ENCODE measurements around the gene CCDC184. TPM values are rescaled to one million over a fixed set of nuclear protein-coding genes. Genes with fewer than 3 reads are reported as not detected.
A peak's percentile ranks its signal among the peaks of the same experiment; 100 is the strongest.

Gene CCDC184
- total and polyA plus RNA-seq, 2 of the 13 experiments (the other 11 are each of a cell fraction or from before 2014, with no cell fraction given), result not detected

- Histone ChIP-seq H3K4me1 (ENCODE audit: insufficient read depth, low read length) (peaks cover 13% of the 10 kb centered on the region), H3K79me2 (ENCODE audit: insufficient read depth, low read length) (peaks cover 6% of the 10 kb centered on the region), H3K4me3 (replicated peaks in 1 of 3; ENCODE audit: insufficient read depth in 1 of 3, low read depth in 2 of 3, low read length in 3 of 3) (peak within 1 kb of the TSS; percentile 85 to 99 (median 89)), H3K27ac (ENCODE audit: extremely low read length, insufficient read depth, low read length) (peak within 1 kb of the TSS; percentile 67), H3K36me3 (replicated peaks in 1 of 2; ENCODE audit: control insufficient read depth in 1 of 2, insufficient read depth in 2 of 2, low read length in 2 of 2) (no peaks in the 10 kb centered on the region; a peak in 2 of 5 replicates), H4K20me1 (ENCODE audit: insufficient read depth, low read length) (no peaks in the 10 kb centered on the region), H3K9ac (ENCODE audit: insufficient read depth, low read depth, low read length) (peak within 1 kb of the TSS; percentile 76), H3K4me2 (ENCODE audit: low read depth, low read length) (peak within 1 kb of the TSS; percentile 88), H3K27me3 (ENCODE audit: control insufficient read depth in 1 of 2, insufficient read depth in 2 of 2, low read length in 2 of 2) (no peaks in the 10 kb centered on the region), H2AFZ (ENCODE audit: low read length) (peak within 1 kb of the TSS; percentile 86), H3K9me3 (ENCODE audit: low read length) (no peaks in the 10 kb centered on the region)
- peak; percentile 93 for FAIRE-seq
- WGBS (ENCODE audit: low lambda C conversion rate), result under 1% methylated on average over 20 of the region's 56 CpGs
- no TSS peak for BruUV-seq (replicated peaks)
- POLR2A ChIA-PET, result interaction anchor here (0.6 to 2.6 kb wide), 11 partner anchors 11 to 247 kb away, joined by 3 to 37 read pairs (median 3); partner anchors contain the start of gene SENP1
- peak; percentile 96 for ATAC-seq
- DNase-seq (ENCODE audit: low spot score), result peak; percentile 98
- intact Hi-C loops (cut with micrococcal nuclease; ENCODE audit: unreplicated experiment) (loop anchor here (1.0 kb wide), 1 partner anchor 52 kb away; no protein-coding TSS in a partner anchor), in situ Hi-C loops (cut with HindIII; ENCODE audit: extremely low pct_ligation_motif_present, low pct_unique_long_range_greater_than_20kb) (no loop called here)
- CTCF ChIA-PET (ENCODE audit: low intra/inter-chr PET ratio, low total read pairs), result no interaction called here
- no peak for TF ChIP-seq ZBTB10 (CRISPR knock-in tag; IDR thresholded peaks at IDR 0.05; ENCODE audit: borderline replicate concordance)
- no peak for TF ChIP-seq DZIP1 (CRISPR knock-in tag; IDR thresholded peaks at IDR 0.05)
- TF ChIP-seq ZGPAT (CRISPR knock-in tag; IDR thresholded peaks at IDR 0.05), result peak; percentile 75; the same call in 1 of the 2 replicates
- peak; percentile 89 for TF ChIP-seq KMT2B (CRISPR knock-in tag; IDR thresholded peaks at IDR 0.05)
- TF ChIP-seq THAP9 (CRISPR knock-in tag; IDR thresholded peaks at IDR 0.05; ENCODE audit: borderline replicate concordance), result peak; percentile 77; the same call in 1 of the 2 replicates
- TF ChIP-seq ZMAT5 (CRISPR knock-in tag; IDR thresholded peaks at IDR 0.05; ENCODE audit: borderline replicate concordance, low read depth), result no peak
- peak; percentile 79 for TF ChIP-seq ZNF574 (CRISPR knock-in tag; IDR thresholded peaks at IDR 0.05)
These were observed 26.2 kb upstream of the CCDC184 start, which contains the start of gene ASB8 for GRCh38 chr12:48157018-48157888. Gene ASB8, minus strand, starts transcription at chr12:48157515. Its CDS starts 4,019 bp downstream, at chr12:48153496.
